Eye (tissue), 1 donor: Measurements from ENCODE around the gene MRGPRG.

Experiments used
- DNase-seq: peaks from one replicate; pipeline ENCODE4 v3.0.0-alpha.2; 2015

MRGPRG gene

GRCh38 chr11:3193373-3194015 lies 25.1 kb downstream of the MRGPRG start:
- no peak for DNase-seq

GRCh38 chr11:3192511-3193372 lies 25.9 kb downstream of the MRGPRG start:
- no peak for DNase-seq

GRCh38 chr11:3191586-3192324 lies 26.9 kb downstream of the MRGPRG start:
- DNase-seq: no peak

- DNase-seq: no peak
These were observed 28.0 kb downstream of the MRGPRG start for GRCh38 chr11:3190600-3190999.

- DNase-seq: no peak
These were observed 28.6 kb downstream of the MRGPRG start for GRCh38 chr11:3189886-3190583.

GRCh38 chr11:3189196-3189843 lies 29.3 kb downstream of the MRGPRG start:
- DNase-seq: no peak

- DNase-seq: no peak
These were observed 30.0 kb downstream of the MRGPRG start for GRCh38 chr11:3188496-3189195.

GRCh38 chr11:3186166-3186953 lies 32.3 kb downstream of the MRGPRG start:
- no peak for DNase-seq

GRCh38 chr11:3184732-3185347 lies 33.8 kb downstream of the MRGPRG start:
- DNase-seq: no peak

GRCh38 chr11:3183523-3183922 lies 35.1 kb downstream of the MRGPRG start:
- DNase-seq: no peak

- DNase-seq: no peak
These were observed 36.2 kb downstream of the MRGPRG start for GRCh38 chr11:3182462-3182852.

- no peak for DNase-seq
These were observed 36.7 kb downstream of the MRGPRG start for GRCh38 chr11:3181725-3182461.

- no peak for DNase-seq
These were observed 37.7 kb downstream of the MRGPRG start for GRCh38 chr11:3180869-3181268.

- DNase-seq: no peak
These were observed 40.3 kb downstream of the MRGPRG start for GRCh38 chr11:3178349-3178748.

GRCh38 chr11:3177931-3178330 lies 40.7 kb downstream of the MRGPRG start:
- no peak for DNase-seq

GRCh38 chr11:3176487-3176886 lies 42.1 kb downstream of the MRGPRG start:
- DNase-seq: no peak

GRCh38 chr11:3175194-3175593 lies 43.4 kb downstream of the MRGPRG start:
- DNase-seq: no peak

GRCh38 chr11:3174387-3174786 lies 44.2 kb downstream of the MRGPRG start:
- no peak for DNase-seq

- no peak for DNase-seq
These were observed 44.8 kb downstream of the MRGPRG start for GRCh38 chr11:3173795-3174194.
